RWPE2 (cell line): ENCODE data around the gene ABCA3.

ENCODE experiments used
- ATAC-seq: fragments of 200-7000 bp; cut with Tn5 transposase; 3 replicates; pipeline ENCODE4 v1.9.1; 2021; ENCODE audit warnings: low read depth
- DNase-seq: peaks from one replicate; pipeline ENCODE4 v3.0.0-alpha.2; 2020; ENCODE audit warnings: low spot score
- H3K27ac ChIP-seq: fragments of 450-650 bp; 2 replicates; pipeline ENCODE4 v1.5.1; 2017; ENCODE audit warnings: mild to moderate bottlenecking; ENCODE audit not compliant: poor library complexity, severe bottlenecking
- H3K27me3 ChIP-seq: fragments of 250-450 bp; sonication (Bioruptor Pico); 2 replicates; pipeline ENCODE4 v1.5.1; 2021; ENCODE audit warnings: mild to moderate bottlenecking, moderate library complexity; ENCODE audit not compliant: insufficient read depth, poor library complexity, severe bottlenecking
- H3K36me3 ChIP-seq: fragments of 250-450 bp; sonication (Bioruptor Pico); 2 replicates; pipeline ENCODE4 v1.5.1; 2020; ENCODE audit warnings: low read depth, mild to moderate bottlenecking, moderate library complexity
- H3K4me1 ChIP-seq: fragments of 250-450 bp; sonication (Bioruptor Pico); 2 replicates; pipeline ENCODE4 v1.5.1; 2021; ENCODE audit warnings: mild to moderate bottlenecking, moderate library complexity; ENCODE audit not compliant: insufficient read depth, poor library complexity, severe bottlenecking
- H3K4me3 ChIP-seq: fragments of 250-450 bp; sonication (Bioruptor Pico); 2 replicates; pipeline ENCODE4 v1.5.1; 2021; ENCODE audit warnings: mild to moderate bottlenecking, moderate library complexity; ENCODE audit not compliant: severe bottlenecking
- H3K9me3 ChIP-seq: fragments of 250-450 bp; sonication (Bioruptor Pico); 2 replicates; pipeline ENCODE4 v1.5.1; 2021; ENCODE audit warnings: mild to moderate bottlenecking, moderate library complexity; ENCODE audit not compliant: severe bottlenecking
- CTCF ChIP-seq: fragments of 450-650 bp; IDR thresholded peaks from one replicate; pipeline ENCODE4 v1.5.1; 2017; ENCODE audit warnings: mild to moderate bottlenecking, moderate library complexity; ENCODE audit not compliant: poor library complexity, severe bottlenecking

Gene ABCA3

DNA sequence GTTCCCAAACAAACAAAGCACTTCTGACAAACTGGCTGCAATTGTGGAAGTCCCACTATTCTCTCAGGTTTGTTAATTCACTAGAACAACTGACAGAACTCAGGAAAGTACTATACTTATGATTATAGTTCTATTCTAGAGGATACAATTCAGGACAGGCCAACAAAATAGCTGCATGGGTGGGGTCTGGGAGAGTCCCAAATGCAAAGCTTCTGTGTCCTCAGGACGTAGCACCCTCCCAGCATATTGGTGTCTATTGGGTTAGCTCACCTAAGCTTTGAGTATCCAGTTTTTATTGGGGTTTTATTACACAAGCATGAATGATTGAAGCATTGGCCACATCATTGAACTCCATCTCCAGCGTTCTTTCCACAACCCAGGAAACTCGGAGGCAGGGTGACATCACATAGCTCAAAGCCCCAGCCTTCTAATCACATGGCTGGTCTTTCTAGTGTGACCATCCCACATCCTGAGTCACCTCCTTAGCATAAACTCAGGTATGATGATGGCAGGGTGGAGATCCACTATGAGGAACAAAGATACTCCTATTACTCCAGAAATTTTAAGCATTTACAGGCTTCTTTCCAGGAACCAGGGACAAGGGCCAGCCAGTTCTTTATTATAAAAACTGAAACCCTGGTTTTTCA is 44.8 kb upstream of the ABCA3 start:
- Histone ChIP-seq H3K9me3 (no peaks in the 10 kb centered on the region), H3K27ac (no peak overlapping the region), H3K27me3 (no peaks in the 10 kb centered on the region), H3K4me3 (no peak overlapping the region), H3K36me3 (no peaks in the 10 kb centered on the region), H3K4me1 (no peaks in the 10 kb centered on the region)
- DNase-seq = no peak
- peak; percentile 83 for ATAC-seq
- TF ChIP-seq CTCF = no peak

- no peak overlapping the region for H3K27ac ChIP-seq
- no peaks in the 10 kb centered on the region for H3K36me3 ChIP-seq
- TF ChIP-seq CTCF = no peak
- no peaks in the 10 kb centered on the region for H3K27me3 ChIP-seq
- no peak for ATAC-seq
- DNase-seq = no peak
- no peak overlapping the region for H3K4me3 ChIP-seq
- no peaks in the 10 kb centered on the region for H3K4me1 ChIP-seq
- no peaks in the 10 kb centered on the region for H3K9me3 ChIP-seq
Observed at GRCh38 chr16:2384426-2384825, 43.9 kb upstream of the ABCA3 start.

- ATAC-seq (no peak), DNase-seq (no peak)
- no peaks in the 10 kb centered on the region for H3K9me3 ChIP-seq
- no peaks in the 10 kb centered on the region for H3K36me3 ChIP-seq
- H3K4me3 ChIP-seq = no peak overlapping the region
- H3K27ac ChIP-seq = no peak overlapping the region
- H3K27me3 ChIP-seq = no peaks in the 10 kb centered on the region
- no peaks in the 10 kb centered on the region for H3K4me1 ChIP-seq
- no peak for TF ChIP-seq CTCF
Observed at GRCh38 chr16:2383501-2383900, 43.0 kb upstream of the ABCA3 start.

GRCh38 chr16:2374644-2375043 is 34.1 kb upstream of the ABCA3 start:
- DNase-seq (no peak), ATAC-seq (no peak)
- H3K27me3 ChIP-seq = no peaks in the 10 kb centered on the region
- H3K4me3 ChIP-seq = no peak overlapping the region
- no peaks in the 10 kb centered on the region for H3K4me1 ChIP-seq
- no peak for TF ChIP-seq CTCF
- no peaks in the 10 kb centered on the region for H3K36me3 ChIP-seq
- H3K9me3 ChIP-seq = no peaks in the 10 kb centered on the region
- H3K27ac ChIP-seq = no peak overlapping the region

- no peak for TF ChIP-seq CTCF
- no peak for ATAC-seq
- H3K27ac ChIP-seq = no peak overlapping the region
- no peak overlapping the region for H3K4me3 ChIP-seq
- no peaks in the 10 kb centered on the region for H3K9me3 ChIP-seq
- no peaks in the 10 kb centered on the region for H3K4me1 ChIP-seq
- no peak for DNase-seq
- no peaks in the 10 kb centered on the region for H3K27me3 ChIP-seq
- no peaks in the 10 kb centered on the region for H3K36me3 ChIP-seq
Observed at GRCh38 chr16:2373176-2373575, 32.6 kb upstream of the ABCA3 start.
